ENCODE data around the gene BCAN.
A peak's percentile ranks its signal among the peaks of the same experiment; 100 is the strongest.
"Not testable (repeated sequence)": the region's sequence is repeated elsewhere in the genome, so short reads cannot be mapped to it uniquely, and the experiment has no call there.

BCAN gene

GRCh38 chr1:156626079-156626438, 15.9 kb upstream of the BCAN start:
- H3K9me3 Mint-ChIP-seq = no peaks in the 10 kb centered on the region
- H3K4me3 Mint-ChIP-seq = no peak overlapping the region
- no peak overlapping the region for H3K27ac Mint-ChIP-seq
- H3K36me3 Mint-ChIP-seq (ENCODE audit: low read depth) = peaks cover 3% of the 10 kb centered on the region
- peaks cover 9% of the 10 kb centered on the region for H3K4me1 Mint-ChIP-seq (ENCODE audit: low read depth)
- peaks cover 74% of the 10 kb centered on the region for H3K27me3 Mint-ChIP-seq (ENCODE audit: low read depth)

- H3K4me1 Mint-ChIP-seq (ENCODE audit: low read depth) = peaks cover 9% of the 10 kb centered on the region
- H3K36me3 Mint-ChIP-seq (ENCODE audit: low read depth) = peaks cover 3% of the 10 kb centered on the region
- no peak overlapping the region for H3K4me3 Mint-ChIP-seq
- no peaks in the 10 kb centered on the region for H3K9me3 Mint-ChIP-seq
- H3K27me3 Mint-ChIP-seq (ENCODE audit: low read depth) = peaks cover 73% of the 10 kb centered on the region
- H3K27ac Mint-ChIP-seq = no peak overlapping the region
These were observed 14.5 kb upstream of the BCAN start for GRCh38 chr1:156627313-156627880.

GRCh38 chr1:156629823-156630449, 12.0 kb upstream of the BCAN start:
- Mint-ChIP-seq H3K27me3 (ENCODE audit: low read depth) (peaks cover 72% of the 10 kb centered on the region), H3K4me1 (ENCODE audit: low read depth) (peaks cover 7% of the 10 kb centered on the region), H3K27ac (no peak overlapping the region), H3K36me3 (ENCODE audit: low read depth) (peaks cover 1% of the 10 kb centered on the region), H3K9me3 (no peaks in the 10 kb centered on the region), H3K4me3 (no peak overlapping the region)

GRCh38 chr1:156631152-156631551, 10.8 kb upstream of the BCAN start:
- H3K27ac Mint-ChIP-seq; H3K4me1 Mint-ChIP-seq (ENCODE audit: low read depth); H3K36me3 Mint-ChIP-seq (ENCODE audit: low read depth); H3K4me3 Mint-ChIP-seq; H3K9me3 Mint-ChIP-seq: not testable (repeated sequence)
- peaks cover 68% of the 10 kb centered on the region for H3K27me3 Mint-ChIP-seq (ENCODE audit: low read depth)

- peaks cover 68% of the 10 kb centered on the region for H3K27me3 Mint-ChIP-seq (ENCODE audit: low read depth)
- peaks cover 1% of the 10 kb centered on the region for H3K4me1 Mint-ChIP-seq (ENCODE audit: low read depth)
- H3K4me3 Mint-ChIP-seq = no peak overlapping the region
- H3K27ac Mint-ChIP-seq = no peak overlapping the region
- peaks cover 1% of the 10 kb centered on the region for H3K36me3 Mint-ChIP-seq (ENCODE audit: low read depth)
- no peaks in the 10 kb centered on the region for H3K9me3 Mint-ChIP-seq
These were observed 9.6 kb upstream of the BCAN start for GRCh38 chr1:156632355-156632754.

DNA sequence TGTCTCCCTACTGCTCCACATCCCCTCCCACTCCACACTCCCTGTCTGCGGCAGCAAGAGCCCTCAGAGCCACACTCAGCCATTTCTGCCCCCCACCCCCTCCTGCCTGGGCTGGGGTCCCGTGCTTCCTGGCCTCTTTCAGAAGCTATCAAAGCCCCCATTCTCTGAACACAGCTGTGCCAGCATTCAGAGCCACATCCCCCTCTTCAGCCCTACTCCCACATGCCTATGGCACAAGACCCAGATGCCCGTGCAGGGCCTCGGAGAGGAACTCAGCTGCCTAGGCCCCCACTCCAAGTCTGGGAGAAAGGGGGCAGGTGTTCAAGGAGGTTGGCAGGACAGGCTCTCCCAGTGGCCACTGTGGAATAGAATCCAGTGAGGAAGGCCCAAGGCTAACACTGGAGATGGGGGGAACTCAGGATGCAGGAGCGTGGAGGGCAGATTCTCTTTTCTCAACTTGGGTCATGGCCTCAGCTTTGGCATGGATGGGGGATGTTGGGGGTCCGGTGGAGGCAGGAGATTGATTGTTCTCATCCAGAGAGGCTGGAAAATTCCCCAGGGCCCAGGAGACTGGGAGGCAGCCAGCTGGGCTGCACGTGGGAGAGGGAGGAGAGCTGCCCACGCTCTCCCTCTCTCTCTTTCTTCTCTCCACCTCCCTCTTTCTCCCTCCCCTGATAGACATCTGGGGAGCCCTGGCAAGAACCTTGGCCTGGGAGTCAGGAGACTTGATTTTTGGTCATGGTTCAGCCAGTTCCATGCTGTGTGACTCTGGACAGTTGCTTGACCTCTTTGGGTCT, 3.5 kb upstream of the BCAN start:
- no peaks in the 10 kb centered on the region for H3K9me3 Mint-ChIP-seq
- peaks cover 15% of the 10 kb centered on the region for H3K4me1 Mint-ChIP-seq (ENCODE audit: low read depth)
- no peak overlapping the region for H3K27ac Mint-ChIP-seq
- H3K27me3 Mint-ChIP-seq (ENCODE audit: low read depth) = peaks cover 68% of the 10 kb centered on the region
- no peak overlapping the region for H3K4me3 Mint-ChIP-seq
- H3K36me3 Mint-ChIP-seq (ENCODE audit: low read depth) = peaks cover 2% of the 10 kb centered on the region

- Mint-ChIP-seq H3K36me3 (ENCODE audit: low read depth) (peaks cover 6% of the 10 kb centered on the region), H3K27me3 (ENCODE audit: low read depth) (peaks cover 76% of the 10 kb centered on the region), H3K4me3 (no peak overlapping the region), H3K27ac (no peak overlapping the region), H3K4me1 (ENCODE audit: low read depth) (peaks cover 28% of the 10 kb centered on the region), H3K9me3 (no peaks in the 10 kb centered on the region)
These were observed 2.3 kb upstream of the BCAN start for GRCh38 chr1:156639601-156640101.

DNA sequence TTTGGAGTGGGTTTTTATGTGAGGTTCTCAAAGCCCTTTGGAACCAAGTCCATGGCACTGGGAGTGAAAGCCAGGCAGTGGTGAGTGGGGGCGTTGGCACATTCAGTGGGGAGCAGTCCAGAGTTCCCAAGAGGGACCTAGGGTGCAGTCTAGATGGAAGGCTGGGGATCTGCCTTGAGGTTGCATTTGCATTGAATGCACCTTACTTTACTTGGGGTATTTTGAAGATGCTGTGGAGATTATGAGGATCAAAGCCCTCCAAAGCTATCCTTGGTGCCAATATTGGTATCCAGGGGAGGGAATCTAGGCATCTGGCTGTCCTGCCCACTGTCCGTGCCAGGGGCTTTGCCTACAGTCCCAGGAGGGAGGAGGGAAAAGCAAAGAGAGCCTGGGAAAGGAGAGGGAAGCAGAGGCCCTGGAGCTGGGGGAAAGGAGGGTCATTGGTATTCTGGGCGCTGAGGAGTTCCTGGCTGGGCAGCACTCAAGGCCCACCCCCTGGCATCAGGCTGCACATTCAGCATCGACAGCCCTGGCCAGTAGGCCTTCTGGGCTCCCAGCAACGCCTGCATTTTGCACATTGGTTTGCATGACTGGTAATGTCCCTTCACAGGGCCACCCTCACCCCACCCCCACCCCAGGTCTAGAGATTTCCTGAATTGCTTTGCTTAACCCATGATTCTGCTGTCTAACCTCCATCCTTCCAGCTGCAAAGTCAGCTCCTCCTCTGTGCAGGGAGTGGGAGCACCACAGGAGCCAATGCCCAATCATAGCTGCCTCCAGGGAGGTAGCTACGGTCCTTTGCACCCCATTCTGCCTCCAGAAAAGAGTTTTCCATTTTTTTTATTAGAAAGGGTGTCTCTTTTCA, 843 bp upstream of the BCAN start:
- no peaks in the 10 kb centered on the region for H3K9me3 Mint-ChIP-seq
- peaks cover 86% of the 10 kb centered on the region for H3K27me3 Mint-ChIP-seq (ENCODE audit: low read depth)
- no peak overlapping the region for H3K27ac Mint-ChIP-seq
- H3K4me3 Mint-ChIP-seq = no peak overlapping the region
- peaks cover 35% of the 10 kb centered on the region for H3K4me1 Mint-ChIP-seq (ENCODE audit: low read depth)
- peaks cover 6% of the 10 kb centered on the region for H3K36me3 Mint-ChIP-seq (ENCODE audit: low read depth)

- H3K4me3 Mint-ChIP-seq = no peak overlapping the region
- H3K36me3 Mint-ChIP-seq (ENCODE audit: low read depth) = peaks cover 6% of the 10 kb centered on the region
- H3K27ac Mint-ChIP-seq = no peak overlapping the region
- no peaks in the 10 kb centered on the region for H3K9me3 Mint-ChIP-seq
- H3K27me3 Mint-ChIP-seq (ENCODE audit: low read depth) = peaks cover 84% of the 10 kb centered on the region
- peaks cover 38% of the 10 kb centered on the region for H3K4me1 Mint-ChIP-seq (ENCODE audit: low read depth)
These were observed 540 bp downstream of the BCAN start for GRCh38 chr1:156642265-156643048.

DNA sequence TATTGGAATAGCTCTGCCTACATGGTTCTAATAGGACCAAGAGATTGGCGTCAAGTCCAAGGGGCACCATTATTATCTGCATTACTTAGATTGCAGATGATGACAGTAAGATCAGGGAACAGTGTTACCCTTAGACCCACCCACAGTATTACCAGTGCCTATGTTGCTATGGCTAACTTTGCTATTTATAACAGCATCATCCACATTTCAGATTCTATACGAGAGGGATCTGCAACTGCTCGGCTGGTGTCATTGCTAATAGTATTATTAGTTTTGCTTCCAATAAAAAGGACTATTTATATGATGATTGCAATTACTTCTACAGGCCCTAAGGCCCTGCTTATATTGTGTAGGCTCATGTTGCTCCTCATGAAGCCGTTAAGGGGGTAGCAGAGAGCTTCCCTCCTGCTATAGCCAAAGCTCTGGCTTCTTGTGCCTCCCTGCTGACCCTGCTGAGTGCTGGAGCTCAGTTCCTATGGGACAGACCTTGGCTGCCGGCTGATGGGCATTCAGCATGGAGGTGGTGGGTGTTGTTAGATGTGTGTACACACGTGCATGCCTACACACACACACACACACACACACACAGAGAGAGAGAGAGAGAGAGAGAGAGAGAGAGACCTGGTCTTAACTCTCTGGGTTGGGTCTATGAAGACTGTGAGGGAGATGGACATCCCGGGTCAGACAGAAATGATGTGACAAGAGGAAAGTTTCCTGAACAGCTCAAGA, 1.3 kb downstream of the BCAN start:
- Mint-ChIP-seq H3K4me3 (peak overlapping the region; percentile 38), H3K27ac (peak overlapping the region; percentile 14), H3K27me3 (ENCODE audit: low read depth) (peaks cover 87% of the 10 kb centered on the region), H3K4me1 (ENCODE audit: low read depth) (peaks cover 38% of the 10 kb centered on the region), H3K9me3 (no peaks in the 10 kb centered on the region), H3K36me3 (ENCODE audit: low read depth) (peaks cover 6% of the 10 kb centered on the region)

DNA sequence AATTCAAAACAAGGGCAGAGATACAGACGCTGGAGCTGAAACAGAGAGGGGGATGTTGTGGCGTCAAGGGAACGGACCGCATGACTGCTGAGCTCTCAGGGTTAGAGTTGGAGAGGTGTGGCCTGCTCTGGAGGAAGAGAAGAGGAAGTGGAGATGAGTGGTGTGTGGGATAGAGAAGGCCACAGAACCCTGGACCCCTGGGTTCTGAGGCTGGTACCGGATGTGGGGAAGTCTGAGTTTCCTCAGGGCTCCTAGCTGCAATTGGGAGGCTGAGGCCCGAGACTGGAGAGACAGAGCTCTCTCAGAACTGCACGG, 1.8 kb downstream of the BCAN start:
- H3K9me3 Mint-ChIP-seq = no peaks in the 10 kb centered on the region
- H3K4me3 Mint-ChIP-seq = peak overlapping the region; percentile 38
- peak overlapping the region; percentile 14 for H3K27ac Mint-ChIP-seq

DNA sequence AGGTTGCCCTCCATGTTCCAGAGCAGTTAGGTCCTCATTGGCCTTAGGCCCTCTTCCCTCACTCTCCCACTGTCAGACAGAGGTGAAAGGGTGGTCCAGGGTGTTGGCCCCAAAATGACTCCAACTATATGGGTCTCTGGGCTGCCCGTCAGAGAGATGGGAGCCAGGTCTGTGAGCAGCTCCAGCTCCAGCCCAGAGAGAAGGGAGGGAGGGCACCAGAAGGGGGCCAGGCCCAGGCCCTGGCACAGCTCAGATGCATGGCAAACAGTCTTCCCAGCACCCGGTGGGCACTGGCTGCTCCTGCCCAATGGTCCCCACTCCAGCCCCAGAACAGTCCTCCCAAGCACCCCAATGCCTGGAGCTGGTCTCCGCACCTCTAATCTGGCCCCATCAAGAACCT, 2.2 kb downstream of the BCAN start:
- Mint-ChIP-seq H3K27ac (no peak overlapping the region), H3K4me3 (no peak overlapping the region), H3K9me3 (no peaks in the 10 kb centered on the region), H3K36me3 (ENCODE audit: low read depth) (peaks cover 6% of the 10 kb centered on the region), H3K4me1 (ENCODE audit: low read depth) (peaks cover 38% of the 10 kb centered on the region), H3K27me3 (ENCODE audit: low read depth) (peaks cover 87% of the 10 kb centered on the region)

More for the DNA sequence above, 1.8 kb downstream of the BCAN start:
- peaks cover 38% of the 10 kb centered on the region for H3K4me1 Mint-ChIP-seq (ENCODE audit: low read depth)
- peaks cover 87% of the 10 kb centered on the region for H3K27me3 Mint-ChIP-seq (ENCODE audit: low read depth)
- H3K36me3 Mint-ChIP-seq (ENCODE audit: low read depth) = peaks cover 6% of the 10 kb centered on the region

DNA sequence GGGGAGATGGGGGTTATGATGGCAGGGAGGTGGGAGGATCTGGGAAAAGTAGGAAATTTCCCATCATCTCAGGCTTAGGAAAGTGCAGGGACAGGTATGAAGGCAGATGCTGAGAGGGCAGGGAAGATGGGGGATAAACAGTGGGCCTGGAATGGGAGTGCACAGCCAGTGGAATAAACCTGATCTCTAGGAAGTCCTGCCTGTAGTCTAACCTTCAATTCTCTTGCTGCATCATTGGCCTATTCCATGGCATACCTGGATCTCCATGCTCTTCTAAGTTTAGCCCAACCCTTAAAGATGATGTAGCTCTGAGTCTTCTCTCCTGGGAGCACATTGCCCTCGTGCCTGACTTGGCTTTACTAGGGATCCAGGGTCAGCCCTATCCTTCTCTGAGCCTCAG, 2.7 kb downstream of the BCAN start:
- H3K27me3 Mint-ChIP-seq (ENCODE audit: low read depth) = peaks cover 86% of the 10 kb centered on the region
- no peaks in the 10 kb centered on the region for H3K9me3 Mint-ChIP-seq
- peaks cover 6% of the 10 kb centered on the region for H3K36me3 Mint-ChIP-seq (ENCODE audit: low read depth)
- no peak overlapping the region for H3K27ac Mint-ChIP-seq
- H3K4me3 Mint-ChIP-seq = no peak overlapping the region
- H3K4me1 Mint-ChIP-seq (ENCODE audit: low read depth) = peaks cover 38% of the 10 kb centered on the region
